Panc1 (cell line): ENCODE results near the gene PLPP4.

ENCODE experiments used
- CTCF ChIP-seq: fragments of 450-650 bp; IDR thresholded peaks from 2 replicates; pipeline ENCODE4 v1.5.1; 2017; ENCODE audit warnings: mild to moderate bottlenecking
- TCF7L2 ChIP-seq: IDR thresholded peaks from 2 replicates; pipeline ENCODE4 v1.6.1; 2011; ENCODE audit warnings: mild to moderate bottlenecking, low read depth, low read length, inconsistent platforms

- TF ChIP-seq CTCF: no peak
- TF ChIP-seq TCF7L2: no peak
Measured at GRCh38 chr10:120599200-120599724, 142.2 kb downstream of the PLPP4 start.
